NCI-H1930 (cell line): ENCODE data around the gene PRKCQ.
"Not testable (repeated sequence)": the region's sequence is repeated elsewhere in the genome, so short reads cannot be mapped to it uniquely, and the experiment has no call there.

Experiments used
- DNase-seq, 2 experiments: peaks; one replicate each; lab custom pipeline; 2025; lab: John Stamatoyannopoulos, UW

The PRKCQ gene

DNA sequence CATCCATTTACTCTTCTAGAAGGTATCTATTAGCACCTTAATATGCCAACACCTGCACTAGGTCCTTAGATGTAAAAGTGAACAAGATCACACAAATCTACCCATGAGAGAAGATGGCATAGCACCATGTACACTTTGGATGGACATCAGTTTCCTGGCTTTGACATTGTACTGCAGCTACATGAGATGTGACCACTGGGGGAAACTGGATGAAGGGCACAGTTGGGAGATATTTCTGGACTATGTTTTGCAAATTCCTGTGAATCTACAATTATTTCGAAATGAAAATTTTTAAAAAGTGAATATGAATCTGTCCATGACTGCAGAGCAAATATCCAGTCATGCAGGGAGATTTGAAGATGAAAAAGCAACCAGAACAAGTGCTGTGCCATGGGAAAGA is 124.5 kb downstream of the PRKCQ start:
- no peak for DNase-seq

DNA sequence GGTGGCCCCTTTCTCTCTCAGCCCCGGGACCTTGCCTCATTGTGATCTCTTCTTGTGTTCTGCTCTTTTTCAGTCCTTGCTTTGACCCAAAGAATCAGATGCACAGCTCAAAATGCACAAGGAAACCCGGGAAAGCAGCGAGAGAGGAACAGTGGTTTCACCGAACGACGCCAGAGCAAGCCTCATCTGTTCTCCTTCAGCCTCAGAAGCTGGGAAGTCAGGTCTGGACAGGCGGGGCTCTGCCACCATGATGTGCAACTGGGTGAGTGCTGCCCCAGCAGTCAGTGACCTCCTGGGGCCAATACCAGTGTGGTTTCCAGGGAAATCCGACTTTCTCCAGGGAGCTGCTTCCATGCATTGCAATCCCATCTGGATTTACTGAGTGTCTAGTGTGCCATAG is 133.4 kb downstream of the PRKCQ start:
- DNase-seq, result no peak

DNA sequence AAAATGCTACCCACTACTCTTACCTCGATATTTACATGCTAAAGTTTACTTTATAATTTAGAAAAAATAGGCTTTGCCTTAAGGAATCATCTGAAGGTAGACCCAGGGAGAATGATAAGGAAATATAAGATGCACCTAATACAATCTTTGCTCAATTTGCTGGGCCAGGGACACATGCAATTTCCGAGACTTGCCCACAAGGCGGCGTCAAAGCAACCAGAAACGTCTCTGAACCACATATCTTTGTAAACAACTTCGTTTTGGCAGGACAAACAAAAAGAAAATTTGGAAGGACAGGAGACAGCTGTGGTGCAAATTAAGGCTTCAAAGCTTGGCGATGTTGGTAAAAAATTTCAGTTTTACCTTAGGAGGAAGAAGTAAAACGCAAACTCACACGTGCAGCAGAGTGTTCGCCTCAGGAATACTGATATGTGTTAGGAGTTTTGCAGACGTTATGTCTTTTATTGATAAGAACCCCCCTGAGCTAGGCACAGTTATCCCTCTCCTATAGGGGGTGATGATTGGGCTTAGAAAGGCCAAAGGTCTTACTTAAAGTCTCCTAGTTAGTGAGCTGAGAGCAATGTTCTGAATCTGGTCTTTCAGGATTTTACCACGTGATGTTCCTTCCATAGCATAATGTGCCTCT is 134.3 kb downstream of the PRKCQ start:
- no peak for DNase-seq

DNA sequence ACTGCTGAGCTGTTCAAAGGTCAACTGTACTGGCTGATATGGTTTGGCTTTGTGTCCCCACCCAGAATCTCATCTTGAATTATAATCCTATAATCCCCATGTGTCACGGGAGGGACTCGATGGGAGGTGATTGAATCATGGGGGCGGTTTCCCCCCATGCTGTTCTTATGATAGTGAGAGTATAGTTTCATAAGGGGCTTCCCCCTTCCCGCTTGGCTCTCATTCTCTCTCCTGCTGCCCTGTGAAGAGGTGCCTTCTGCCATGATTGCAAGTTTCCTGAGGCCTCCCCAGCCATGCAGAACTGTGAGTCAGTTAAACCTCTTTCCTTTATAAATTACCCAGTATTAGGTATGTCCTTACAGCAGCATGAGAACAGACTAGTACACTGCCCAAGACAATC is 140.2 kb downstream of the PRKCQ start:
- DNase-seq, result not testable (repeated sequence)

DNA sequence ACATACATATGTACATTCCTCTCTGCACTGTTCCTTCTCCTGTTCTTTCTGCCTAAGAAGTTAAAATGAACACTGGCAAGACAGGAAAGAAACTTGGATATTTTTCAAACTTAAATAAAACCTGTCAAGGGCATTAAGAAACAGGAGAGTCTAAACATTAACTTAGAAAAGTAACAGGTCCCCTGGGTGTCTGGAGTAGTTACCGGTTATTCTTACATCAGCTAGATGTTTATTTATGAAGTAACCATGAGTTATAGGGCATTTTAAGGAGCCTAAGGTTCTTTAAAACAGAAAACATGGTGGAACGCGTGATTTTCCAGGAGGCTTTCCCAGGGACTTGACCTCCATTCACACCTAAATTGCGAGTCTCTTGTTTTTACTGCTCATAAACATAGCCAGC is 148.2 kb downstream of the PRKCQ start:
- no peak for DNase-seq

DNA sequence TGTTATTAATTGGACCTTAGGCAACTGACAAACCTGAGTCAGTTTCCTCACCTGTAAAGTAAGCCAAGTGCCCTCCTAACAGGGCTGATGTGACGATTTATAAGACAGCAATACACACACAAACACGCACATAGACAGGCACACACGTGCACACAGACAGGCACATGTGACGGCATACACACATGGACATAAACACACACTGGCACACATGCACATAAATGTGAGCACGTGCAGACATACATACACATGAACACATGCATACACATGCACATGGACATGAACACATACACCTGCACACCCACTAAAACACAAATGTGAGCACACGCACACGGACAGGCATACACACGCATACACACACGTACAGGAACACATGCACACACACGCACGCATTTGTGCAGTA is 148.9 kb downstream of the PRKCQ start:
- no peak for DNase-seq

DNA sequence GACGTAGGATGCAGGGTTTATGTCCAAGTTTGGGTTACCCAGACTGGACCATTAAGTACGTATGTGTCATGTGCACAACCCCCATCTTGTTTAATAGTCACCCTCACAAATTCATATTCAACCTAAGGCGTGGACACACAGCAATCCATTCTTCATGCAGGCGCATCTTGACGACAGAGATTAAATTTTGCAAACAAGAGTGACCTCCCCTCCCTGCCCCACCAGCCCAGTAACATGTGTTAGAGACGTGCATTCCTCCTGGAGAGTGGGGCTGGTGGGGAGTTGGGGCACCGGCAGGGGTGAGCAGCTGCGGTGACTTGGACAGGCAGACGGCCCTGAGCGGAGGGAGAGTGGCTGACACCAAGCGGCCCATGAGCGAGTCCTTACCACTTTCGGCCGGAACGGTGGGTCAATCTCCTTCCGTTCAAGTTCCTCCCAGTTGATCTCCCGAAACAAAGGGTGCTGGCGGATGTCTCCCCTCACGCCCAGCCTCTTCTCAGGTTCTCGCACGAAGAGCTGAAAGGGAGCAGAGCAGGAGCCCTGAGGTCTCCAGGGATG is 149.6 kb downstream of the PRKCQ start:
- no peak for DNase-seq

DNA sequence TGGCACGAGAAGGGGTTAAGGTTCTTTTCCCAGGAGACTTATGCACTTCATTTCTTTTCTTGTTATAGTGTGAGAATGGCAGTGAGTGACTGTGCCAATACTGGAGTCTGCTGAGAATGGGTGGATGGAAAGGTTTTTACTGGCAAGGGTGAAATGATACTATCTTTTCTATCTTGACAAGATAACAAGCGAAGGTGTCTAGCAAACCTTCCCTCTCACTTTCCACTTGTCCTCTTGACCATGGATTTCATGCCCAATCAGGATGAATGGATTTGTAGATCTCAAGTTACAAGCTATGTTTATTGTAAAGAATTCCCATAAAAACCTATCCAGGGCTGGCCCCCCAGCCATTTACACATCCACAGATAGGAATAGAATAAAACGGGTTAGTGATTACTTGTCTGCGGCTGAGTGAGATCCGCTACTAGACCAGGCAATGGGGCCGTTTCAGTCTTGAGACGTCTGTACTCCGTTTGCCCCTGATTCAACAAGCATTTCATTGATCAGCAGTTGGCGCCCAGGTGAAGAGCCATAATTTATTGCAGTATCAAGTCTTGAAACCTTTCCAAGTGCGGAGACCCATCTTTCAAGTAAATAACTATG is 152.6 kb downstream of the PRKCQ start:
- DNase-seq, result no peak

DNA sequence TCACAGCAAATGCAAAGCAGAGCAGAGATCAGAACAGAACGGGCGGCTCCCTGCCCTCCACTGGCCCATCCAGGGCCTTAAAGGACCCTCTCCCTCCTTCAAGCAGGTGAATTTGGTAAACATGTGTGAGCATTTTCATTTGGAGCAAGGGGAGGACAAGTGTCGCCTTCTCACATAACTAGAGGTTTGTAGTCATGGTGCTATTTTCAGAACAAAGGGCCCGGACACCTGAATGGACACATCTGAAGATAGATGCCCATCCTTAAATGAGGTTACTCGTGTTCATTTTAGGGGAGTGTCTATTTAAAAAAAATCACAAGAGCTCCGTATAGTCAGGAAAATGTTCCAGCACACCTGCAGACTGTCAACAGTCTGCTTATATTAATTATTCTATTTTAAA is 153.8 kb downstream of the PRKCQ start:
- no peak for DNase-seq

DNA sequence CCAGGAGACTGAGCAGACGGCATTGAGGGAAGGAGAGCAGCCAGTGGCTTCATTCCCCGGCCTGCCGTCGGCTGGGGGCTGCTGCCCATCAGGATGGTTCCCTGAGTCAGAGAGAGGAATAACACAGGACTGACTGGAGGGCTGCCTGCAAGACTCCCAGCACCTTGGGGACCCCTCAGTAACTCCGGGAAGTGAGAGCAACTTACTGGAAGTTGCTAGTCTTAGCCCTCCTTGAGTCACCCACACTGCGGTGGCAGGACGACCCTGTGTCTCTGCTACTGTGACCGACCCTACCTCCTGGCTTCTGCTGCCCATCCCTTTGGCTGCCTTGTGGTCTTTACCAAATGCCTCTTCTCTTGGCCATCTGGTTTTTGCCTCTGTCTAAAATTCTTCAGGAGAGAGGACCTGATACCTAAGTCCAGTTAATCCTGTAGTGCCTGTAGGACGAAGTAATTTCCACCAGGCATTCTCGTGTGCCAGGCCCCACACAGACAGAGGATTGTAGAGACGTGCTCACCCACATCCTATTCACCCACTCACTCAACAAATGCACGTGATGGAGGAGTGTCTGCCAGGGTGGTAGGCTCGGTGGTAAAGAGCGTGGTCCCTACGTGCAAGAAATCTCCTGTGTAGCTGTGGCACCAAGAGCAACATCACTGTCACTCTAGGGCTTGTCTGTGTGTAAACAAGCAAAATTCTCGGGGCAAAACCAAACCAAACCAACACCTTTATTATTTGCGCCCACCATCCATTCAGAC is 156.5 kb downstream of the PRKCQ start:
- no peak for DNase-seq

DNA sequence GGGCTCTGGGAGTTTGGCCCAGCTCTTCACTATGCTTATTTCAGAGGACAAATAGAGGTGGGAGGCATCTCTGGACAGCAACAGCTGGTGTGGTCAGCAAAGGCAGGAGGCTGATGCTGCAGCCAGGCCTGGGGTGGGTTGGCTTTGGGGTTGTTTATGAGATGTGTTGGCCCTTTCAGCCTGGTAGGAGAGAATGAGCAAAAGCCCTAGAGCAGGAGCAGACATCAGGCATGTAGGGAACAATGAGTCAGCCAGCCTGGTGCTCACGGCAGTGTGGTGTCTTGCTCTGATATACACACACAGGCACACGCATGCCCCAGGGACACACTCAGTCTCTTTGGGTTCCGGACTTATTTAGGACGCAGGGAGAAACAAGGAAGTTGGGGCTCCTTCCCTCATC is 157.1 kb downstream of the PRKCQ start:
- no peak for DNase-seq

DNA sequence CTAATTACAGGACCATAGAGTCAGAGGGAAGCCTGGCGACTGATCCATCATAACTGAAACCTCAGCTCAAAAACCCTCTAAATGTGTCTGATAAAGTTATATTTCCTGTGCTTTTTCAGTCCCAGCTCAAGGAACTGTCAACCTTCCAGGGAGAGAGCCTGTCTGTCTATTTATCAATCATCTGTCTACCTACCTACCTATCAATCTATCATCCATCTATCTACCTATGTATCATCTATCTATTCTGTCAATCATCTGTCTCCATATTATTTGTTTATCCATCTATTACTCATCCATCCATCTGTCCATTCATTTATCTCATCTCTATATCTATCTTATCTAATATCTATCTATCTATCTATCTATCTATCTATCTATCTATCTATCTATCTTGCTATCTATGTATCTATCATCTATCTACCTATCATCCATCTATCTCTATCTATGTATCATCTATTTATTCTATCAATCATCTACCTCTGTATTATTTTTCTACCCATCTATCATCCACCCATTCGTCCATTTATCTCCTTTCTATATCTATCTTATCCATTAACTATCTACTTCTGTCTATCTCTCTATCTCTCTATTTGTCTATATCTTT is 161.4 kb downstream of the PRKCQ start:
- DNase-seq, result no peak

DNA sequence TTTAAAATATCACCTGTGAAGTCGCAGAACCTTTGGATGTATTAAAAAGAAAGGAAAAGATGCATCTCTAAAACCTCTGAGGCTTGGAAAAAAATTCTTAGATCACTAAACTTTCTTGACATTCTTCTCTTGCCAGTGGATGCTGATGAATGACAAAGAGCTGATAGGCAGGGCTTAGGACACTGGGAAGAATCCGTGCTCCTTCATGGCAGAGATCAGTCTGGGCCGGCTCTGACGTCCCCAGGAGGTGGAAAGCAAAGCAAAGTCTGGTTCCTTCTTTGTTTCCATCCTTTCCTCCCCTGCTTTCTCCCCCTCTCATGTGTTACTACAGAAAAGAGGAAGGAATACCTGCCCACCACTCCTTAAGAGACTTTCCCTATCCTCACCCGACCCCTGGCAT is 161.9 kb downstream of the PRKCQ start:
- no peak for DNase-seq

DNA sequence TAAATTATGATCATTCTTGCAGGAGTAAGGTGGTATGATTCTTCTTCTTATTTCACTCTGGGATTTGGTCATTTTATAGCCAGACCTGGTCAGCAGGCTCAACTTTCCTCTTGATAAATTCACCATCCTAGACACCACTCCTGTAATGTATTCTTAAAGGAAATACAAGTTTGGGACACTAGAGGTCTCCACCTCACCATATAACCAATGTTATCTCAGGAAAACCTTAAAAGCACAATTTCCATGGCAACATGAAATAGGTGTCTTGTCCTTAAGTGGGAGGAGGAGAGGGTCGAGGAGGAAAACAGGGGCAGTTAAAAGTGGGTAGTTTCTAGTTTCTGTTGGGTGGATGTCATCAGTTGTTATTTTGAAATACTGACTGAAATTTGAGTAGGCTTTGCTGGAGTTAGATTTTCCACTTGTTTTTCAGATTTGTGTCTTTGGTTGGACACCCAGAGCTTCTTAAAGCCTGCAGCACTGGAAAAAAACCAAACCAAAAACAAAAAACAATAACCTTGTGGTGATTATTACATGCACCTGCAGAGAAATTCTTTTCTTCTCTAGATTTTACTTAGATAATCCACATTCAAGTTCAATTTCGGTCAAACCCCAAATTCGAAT is 163.1 kb downstream of the PRKCQ start:
- DNase-seq, result no peak

DNA sequence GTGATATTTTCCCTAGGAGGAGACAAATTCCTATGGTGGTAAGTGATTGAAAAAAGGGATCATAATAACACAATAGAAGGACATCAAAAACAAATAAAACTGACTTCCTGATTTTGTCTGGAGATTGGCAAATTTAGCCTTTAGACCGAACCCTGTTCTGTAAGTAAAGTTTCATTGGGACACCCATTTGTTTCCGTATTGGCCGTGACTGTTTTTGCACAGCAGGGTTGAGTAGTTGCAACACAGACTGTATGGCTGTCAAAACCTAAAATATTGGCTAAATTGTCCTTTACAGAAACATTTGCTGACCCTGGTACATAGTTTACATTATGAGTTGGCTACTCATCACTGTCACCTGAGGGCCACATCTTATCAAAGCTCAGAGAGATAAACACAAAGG is 168.6 kb downstream of the PRKCQ start:
- DNase-seq, result no peak

DNA sequence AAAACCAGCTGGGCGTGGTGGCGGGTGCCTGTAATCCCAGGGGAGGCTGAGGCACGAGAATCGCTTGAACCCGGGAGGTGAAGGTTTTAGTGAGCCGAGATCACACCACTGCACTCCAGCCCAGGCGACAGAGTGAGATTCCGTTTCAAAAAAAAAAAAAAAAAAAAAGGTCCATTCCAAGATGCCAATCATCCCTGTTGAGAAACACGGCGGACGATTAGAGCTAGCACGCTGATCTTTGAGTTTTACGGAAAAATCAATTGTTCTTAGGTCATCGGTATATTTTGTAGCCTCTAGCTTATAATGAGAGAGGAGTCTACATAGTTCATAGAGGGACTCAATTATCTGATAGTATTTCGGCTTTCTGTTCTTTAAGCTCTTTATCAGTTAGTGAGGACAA is 169.2 kb downstream of the PRKCQ start:
- DNase-seq, result no peak

DNA sequence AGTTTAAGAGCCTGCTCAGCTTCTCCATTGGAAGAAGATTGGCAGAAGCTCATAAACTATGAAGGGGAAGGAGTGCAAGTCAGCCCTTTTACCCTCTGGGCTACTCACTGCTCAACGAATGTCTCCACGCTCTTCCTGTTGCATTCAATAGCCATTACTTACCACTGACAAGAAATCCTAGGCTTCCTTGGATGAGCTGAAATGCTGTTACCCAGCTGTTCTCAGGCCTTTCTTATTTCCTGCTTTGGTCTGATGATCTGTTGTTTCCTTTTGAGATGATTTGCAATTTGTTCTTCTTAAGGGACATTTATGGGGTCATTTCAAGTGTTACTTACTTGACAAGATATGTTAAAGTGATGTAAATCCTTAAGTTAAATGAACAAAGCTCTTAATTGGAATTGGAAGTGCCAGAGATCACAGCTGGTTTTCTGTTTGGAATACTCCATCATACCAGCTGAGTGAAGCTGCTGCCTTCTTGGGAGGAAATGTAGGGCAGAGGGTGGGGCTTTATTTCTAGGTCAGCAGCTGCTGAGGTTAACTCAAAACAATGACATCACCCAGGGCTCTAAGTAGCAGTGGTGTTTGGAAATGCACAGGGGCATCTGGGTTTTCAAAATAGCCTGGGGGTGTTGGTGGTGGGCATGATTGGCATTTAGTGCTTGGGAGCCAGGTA is 170.0 kb downstream of the PRKCQ start:
- DNase-seq, result no peak

DNA sequence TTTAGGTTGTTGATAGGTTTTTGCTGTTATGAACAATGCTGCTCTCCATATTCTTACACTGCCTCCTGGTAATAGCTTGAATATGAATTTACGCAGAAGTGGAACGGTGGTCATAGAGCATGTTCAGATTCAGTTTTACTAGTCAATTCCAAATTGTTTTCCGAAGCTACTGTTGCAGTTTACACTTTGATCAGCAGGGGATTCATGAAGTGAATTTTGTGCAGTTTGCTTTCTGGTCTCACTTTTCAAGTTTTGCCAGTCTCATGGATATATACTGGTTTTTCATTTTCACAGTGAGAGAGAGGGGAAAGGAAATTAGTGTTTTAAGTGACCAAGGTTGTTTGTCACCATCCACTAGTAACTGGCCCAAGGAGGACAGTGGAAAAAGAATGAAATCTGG is 171.3 kb downstream of the PRKCQ start:
- DNase-seq, result no peak

DNA sequence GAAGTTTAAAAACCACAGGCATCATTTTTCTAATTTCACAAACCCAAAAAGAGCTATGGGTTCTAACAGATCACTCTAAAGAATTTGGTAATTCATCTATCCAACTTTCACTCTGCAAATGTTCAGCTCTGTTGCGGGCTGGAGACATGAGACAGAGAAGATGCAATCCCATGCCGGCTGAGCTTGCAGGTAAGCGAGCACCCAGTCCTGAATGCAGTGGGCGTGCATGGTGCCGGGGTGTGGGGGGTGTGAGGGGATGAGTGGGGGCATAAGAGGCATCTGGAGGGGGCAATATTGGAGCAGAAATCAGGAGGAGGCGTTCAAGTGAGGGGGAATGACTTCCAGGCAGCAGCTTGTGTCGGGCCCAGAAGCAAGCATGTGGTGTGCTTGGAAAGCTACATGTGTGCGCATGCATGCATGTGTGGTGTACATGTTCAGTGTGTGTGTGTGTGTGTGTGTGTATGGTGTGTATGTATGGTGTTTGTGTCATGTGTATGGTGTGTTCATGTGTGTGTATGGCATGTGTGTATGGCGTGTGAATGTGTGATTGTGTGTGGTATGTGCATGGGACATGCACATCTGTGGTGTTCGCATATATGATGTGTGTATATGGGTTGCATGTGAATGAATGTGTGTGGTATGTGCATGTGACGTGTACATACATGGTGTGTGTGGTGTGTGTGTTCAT is 172.9 kb downstream of the PRKCQ start:
- no peak for DNase-seq

DNA sequence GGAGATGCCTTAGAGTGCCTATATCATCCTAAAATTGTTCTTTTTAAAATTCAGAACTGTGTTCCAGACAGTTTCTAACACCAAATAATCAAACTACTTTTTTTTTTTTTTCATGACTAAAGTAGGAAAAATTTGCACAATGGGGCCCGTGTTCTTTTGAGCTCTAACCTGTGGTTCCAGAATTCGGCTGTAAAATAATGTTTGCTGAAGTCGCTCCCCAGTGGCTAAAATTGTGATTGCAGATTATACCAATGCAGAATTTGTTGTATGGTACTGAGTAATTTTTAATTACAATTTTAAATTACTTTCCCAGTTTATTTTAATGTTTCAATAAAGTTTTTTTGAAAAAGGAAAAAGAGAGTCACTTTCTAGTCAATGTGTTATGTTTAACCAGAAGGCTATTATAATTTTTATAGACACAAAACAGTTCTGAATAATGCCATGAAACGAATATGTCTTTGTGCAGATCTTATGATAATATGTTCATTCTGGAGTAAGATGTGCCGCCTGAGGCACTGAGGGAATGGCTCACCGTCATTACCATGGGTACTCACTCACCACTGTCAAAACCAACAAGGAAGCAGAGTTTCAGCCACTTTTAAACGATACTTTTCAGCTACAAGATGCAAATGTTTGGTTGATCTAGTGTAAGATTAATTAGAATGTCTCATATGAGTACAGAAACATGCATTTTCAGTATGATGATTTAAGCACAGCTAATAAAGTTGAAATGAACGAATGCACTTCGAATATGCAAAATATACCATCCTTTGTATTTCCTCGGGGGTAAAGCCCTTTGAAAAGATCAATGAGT is 173.6 kb downstream of the PRKCQ start:
- DNase-seq, result no peak
